ENCODE data around the gene ARRDC3.
"Not testable (repeated sequence)": the region's sequence is repeated elsewhere in the genome, so short reads cannot be mapped to it uniquely, and the experiment has no call there.

The ARRDC3 gene

DNA sequence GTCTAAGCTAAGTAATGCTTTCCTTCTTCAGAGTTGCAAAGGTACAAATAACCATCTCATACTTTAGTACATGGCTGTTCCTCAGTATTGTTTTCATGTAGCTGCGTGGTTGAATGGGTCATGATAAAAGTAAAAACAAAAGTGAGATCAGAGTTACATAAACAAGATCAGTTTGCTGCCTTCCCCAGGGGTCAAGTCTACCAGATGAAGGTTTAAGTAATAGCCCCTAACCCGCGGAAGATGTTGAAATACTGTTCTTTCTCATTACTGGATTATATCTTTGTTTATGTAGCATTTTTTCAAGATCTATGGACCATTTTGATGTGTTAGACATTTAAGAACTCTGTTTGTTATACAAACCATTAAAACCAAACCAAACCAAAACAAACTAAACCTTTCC, 34.1 kb upstream of the ARRDC3 start:
- FAIRE-seq (no peak), DNase-seq (ENCODE audit: insufficient read length, low spot score) (no peak)
- TF ChIP-seq POLR2AphosphoS5 (IDR thresholded peaks at IDR 0.05; ENCODE audit: low read depth, low read length) (no peak), POLR2A (IDR thresholded peaks at IDR 0.05; ENCODE audit: low read depth, low read length) (no peak), POU2F2 (IDR thresholded peaks at IDR 0.05; ENCODE audit: low read depth, low read length) (no peak), PAX5 (IDR thresholded peaks at IDR 0.05; ENCODE audit: insufficient read depth, low read length, severe bottlenecking) (no peak), TAF1 (IDR thresholded peaks at IDR 0.05; ENCODE audit: low read depth, low read length) (no peak), SPI1 (IDR thresholded peaks at IDR 0.05; ENCODE audit: low read depth, low read length) (no peak)

DNA sequence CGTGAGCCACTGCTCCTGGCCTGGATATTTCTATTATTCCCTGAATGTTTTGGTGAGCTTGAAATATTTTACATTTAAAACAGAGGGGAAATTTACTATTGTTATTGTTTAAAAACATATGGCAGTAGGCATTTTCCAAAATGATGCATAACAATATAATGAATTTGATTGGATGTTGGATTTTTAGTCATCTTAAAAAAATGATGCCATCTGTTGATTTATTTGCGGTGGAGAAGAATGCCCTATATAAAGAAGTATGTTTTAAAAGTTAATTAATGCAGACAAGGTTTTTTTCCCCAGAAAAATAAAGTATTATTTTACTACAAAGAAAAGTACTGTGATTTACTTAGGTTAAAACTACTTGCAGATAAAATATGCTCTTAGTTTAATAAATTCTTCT, 33.4 kb upstream of the ARRDC3 start:
- DNase-seq (ENCODE audit: insufficient read length, low spot score) (no peak), FAIRE-seq (no peak)
- TF ChIP-seq TAF1 (IDR thresholded peaks at IDR 0.05; ENCODE audit: low read depth, low read length), result no peak
- TF ChIP-seq PAX5 (IDR thresholded peaks at IDR 0.05; ENCODE audit: insufficient read depth, low read length, severe bottlenecking), result no peak

DNA sequence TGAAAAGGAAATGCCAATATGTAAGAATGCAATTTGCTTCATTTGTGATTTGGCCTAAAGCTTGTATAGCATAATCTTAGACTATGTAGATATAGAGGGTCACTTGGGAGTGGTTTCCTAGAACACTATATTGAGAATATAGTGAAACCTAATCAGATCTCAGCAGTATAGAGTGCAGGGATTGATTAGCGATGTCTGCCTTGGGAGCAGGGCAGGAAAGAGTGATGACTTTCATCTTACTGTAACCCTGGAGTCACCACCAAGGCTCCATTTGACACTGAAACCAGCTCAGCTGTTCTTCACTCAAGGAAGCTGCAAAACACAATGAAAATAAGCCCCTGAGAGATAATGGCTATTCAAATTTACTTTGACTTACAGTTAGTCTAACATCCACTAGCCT, 26.2 kb upstream of the ARRDC3 start:
- no peak for DNase-seq (ENCODE audit: insufficient read length, low spot score)
- no peak for FAIRE-seq
- TF ChIP-seq TAF1 (IDR thresholded peaks at IDR 0.05; ENCODE audit: low read depth, low read length), result no peak
- no peak for TF ChIP-seq POLR2AphosphoS5 (IDR thresholded peaks at IDR 0.05; ENCODE audit: low read depth, low read length)
- TF ChIP-seq PAX5 (IDR thresholded peaks at IDR 0.05; ENCODE audit: insufficient read depth, low read length, severe bottlenecking), result no peak
- no peak for TF ChIP-seq POU2F2 (IDR thresholded peaks at IDR 0.05; ENCODE audit: low read depth, low read length)
- TF ChIP-seq POLR2A (IDR thresholded peaks at IDR 0.05; ENCODE audit: low read depth, low read length), result no peak
- TF ChIP-seq SPI1 (IDR thresholded peaks at IDR 0.05; ENCODE audit: low read depth, low read length), result no peak

DNA sequence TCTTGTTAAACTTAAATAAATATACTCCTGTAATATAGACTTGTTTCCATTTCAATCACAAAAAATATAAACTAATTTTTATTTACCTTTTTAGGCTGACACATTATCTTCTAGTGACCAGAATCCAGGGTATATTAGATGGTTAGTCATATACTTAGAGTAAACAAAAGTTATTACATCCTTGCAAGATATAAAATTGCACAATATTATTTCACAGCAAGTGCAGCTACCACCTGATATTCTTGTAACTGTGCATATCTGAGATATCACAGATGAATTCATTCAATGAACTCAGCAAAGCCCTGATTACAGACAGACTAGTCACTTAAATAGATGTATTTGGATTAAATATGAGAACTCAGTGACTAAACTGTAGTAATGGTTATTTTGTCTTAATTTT, 25.6 kb upstream of the ARRDC3 start:
- DNase-seq (ENCODE audit: insufficient read length, low spot score) (no peak), FAIRE-seq (no peak)
- no peak for TF ChIP-seq PAX5 (IDR thresholded peaks at IDR 0.05; ENCODE audit: insufficient read depth, low read length, severe bottlenecking)
- TF ChIP-seq SPI1 (IDR thresholded peaks at IDR 0.05; ENCODE audit: low read depth, low read length), result no peak
- no peak for TF ChIP-seq POU2F2 (IDR thresholded peaks at IDR 0.05; ENCODE audit: low read depth, low read length)
- TF ChIP-seq TAF1 (IDR thresholded peaks at IDR 0.05; ENCODE audit: low read depth, low read length), result no peak
- no peak for TF ChIP-seq POLR2AphosphoS5 (IDR thresholded peaks at IDR 0.05; ENCODE audit: low read depth, low read length)

DNA sequence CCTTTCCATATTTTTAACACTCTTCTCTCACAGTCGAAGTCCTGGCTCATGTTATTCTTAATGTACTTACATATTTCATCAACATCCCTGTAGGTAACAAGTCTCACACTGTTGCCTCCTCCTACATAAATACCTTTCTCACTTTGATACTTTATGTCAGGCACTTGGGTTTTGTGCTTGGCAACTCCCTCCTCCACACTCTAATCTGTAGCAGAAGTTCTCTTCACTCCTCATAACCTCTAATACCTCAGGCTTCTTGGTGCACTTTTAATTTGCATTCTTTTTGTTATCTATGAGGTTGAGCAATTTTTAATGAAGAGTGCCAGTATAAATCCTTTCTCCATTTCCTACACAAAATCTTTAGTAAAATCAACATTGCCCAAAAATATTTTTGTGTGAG, 24.1 kb upstream of the ARRDC3 start:
- DNase-seq (ENCODE audit: insufficient read length, low spot score) (no peak), FAIRE-seq (no peak)
- no peak for TF ChIP-seq POU2F2 (IDR thresholded peaks at IDR 0.05; ENCODE audit: low read depth, low read length)

DNA sequence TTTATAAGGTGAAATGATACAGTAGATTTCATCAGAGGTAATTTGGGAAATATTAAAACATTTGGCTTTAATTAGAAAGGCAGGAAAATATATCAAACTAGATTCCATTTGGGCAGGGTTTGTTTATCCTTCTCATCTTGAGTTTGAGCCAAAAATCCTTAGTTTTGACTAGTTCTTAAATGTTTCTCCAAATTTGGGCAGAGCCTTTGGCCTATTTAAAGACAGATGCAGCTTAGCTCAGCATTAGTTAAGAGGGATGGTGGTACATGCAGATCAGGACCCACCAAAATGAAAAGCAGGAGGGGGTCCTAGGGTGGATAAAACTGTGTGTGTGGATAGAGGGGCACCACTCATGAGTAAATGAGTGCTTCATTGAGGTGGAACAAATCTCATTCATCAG, 20.3 kb upstream of the ARRDC3 start:
- TF ChIP-seq SPI1 (IDR thresholded peaks at IDR 0.05; ENCODE audit: low read depth, low read length), result no peak
- TF ChIP-seq PAX5 (IDR thresholded peaks at IDR 0.05; ENCODE audit: insufficient read depth, low read length, severe bottlenecking), result no peak
- no peak for TF ChIP-seq TAF1 (IDR thresholded peaks at IDR 0.05; ENCODE audit: low read depth, low read length)
- no peak for TF ChIP-seq POU2F2 (IDR thresholded peaks at IDR 0.05; ENCODE audit: low read depth, low read length)
- no peak for TF ChIP-seq POLR2AphosphoS5 (IDR thresholded peaks at IDR 0.05; ENCODE audit: low read depth, low read length)
- TF ChIP-seq POLR2A (IDR thresholded peaks at IDR 0.05; ENCODE audit: low read depth, low read length), result no peak
- no peak for DNase-seq (ENCODE audit: insufficient read length, low spot score)
- no peak for FAIRE-seq

DNA sequence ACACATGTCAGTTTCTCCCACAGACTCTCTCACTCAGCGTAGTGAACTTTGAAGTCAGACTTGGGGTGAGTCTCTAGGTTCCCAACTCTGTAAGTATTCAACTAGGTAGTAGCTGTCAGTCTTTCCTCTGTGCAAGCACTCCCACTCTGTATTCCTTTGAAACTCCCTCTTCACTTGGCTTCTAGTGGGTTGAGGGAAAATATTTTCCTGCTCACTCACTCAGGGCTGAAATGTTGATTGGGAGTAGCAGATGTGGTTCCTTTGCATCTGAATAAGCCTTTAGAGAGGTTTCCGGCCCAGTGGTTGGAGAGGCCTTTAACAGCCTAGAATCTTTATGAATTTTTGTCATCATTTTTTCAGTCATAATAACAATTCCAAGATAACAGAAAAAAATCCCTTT, 18.1 kb upstream of the ARRDC3 start:
- no peak for DNase-seq (ENCODE audit: insufficient read length, low spot score)
- TF ChIP-seq SPI1 (IDR thresholded peaks at IDR 0.05; ENCODE audit: low read depth, low read length) (no peak), POLR2AphosphoS5 (IDR thresholded peaks at IDR 0.05; ENCODE audit: low read depth, low read length) (no peak), TAF1 (IDR thresholded peaks at IDR 0.05; ENCODE audit: low read depth, low read length) (no peak), POU2F2 (IDR thresholded peaks at IDR 0.05; ENCODE audit: low read depth, low read length) (no peak), POLR2A (IDR thresholded peaks at IDR 0.05; ENCODE audit: low read depth, low read length) (no peak), PAX5 (IDR thresholded peaks at IDR 0.05; ENCODE audit: insufficient read depth, low read length, severe bottlenecking) (no peak)
- no peak for FAIRE-seq

DNA sequence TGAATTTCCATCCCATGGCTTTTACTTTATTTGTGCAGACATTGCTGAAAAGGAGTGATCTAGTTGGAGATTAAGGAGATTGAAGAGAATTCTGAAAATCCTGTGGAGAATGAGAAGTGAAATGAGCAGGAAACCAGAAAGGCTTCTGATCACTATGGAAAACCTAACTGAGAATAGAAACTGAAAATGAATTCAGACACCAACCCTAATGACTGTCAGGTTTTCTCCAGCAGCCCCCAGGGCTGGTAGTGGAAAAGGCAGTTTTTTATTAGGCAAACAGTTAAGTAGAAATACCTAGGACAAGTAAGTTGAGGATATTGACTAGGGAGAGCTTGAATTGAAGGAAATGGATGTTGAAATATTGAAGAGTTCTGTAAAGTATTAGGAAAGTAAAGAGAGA, 14.7 kb upstream of the ARRDC3 start:
- DNase-seq (ENCODE audit: insufficient read length, low spot score) (no peak), FAIRE-seq (no peak)
- TF ChIP-seq POLR2AphosphoS5 (IDR thresholded peaks at IDR 0.05; ENCODE audit: low read depth, low read length), result no peak
- no peak for TF ChIP-seq POU2F2 (IDR thresholded peaks at IDR 0.05; ENCODE audit: low read depth, low read length)
- TF ChIP-seq POLR2A (IDR thresholded peaks at IDR 0.05; ENCODE audit: low read depth, low read length), result no peak
- no peak for TF ChIP-seq TAF1 (IDR thresholded peaks at IDR 0.05; ENCODE audit: low read depth, low read length)
- no peak for TF ChIP-seq PAX5 (IDR thresholded peaks at IDR 0.05; ENCODE audit: insufficient read depth, low read length, severe bottlenecking)

DNA sequence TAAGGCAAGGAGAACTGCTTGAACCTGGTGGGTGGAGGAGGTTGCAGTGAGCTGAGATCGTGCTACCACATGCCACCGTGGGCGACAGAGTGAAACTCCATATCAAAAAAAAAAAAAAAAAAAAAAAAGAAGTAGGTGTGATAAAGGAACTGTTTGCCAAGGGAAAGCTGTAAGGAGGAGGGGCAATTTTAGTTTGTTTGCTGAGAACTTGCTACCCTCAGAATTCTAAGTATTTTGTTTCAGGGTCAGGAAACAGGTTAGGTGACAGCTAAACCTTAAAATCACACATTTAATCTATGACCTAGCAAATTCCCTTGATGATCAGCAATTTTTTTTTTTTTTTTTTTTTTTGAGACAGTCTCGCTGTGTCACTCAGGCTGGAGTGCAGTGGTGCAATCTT, 7.2 kb upstream of the ARRDC3 start:
- no peak for DNase-seq (ENCODE audit: insufficient read length, low spot score)

DNA sequence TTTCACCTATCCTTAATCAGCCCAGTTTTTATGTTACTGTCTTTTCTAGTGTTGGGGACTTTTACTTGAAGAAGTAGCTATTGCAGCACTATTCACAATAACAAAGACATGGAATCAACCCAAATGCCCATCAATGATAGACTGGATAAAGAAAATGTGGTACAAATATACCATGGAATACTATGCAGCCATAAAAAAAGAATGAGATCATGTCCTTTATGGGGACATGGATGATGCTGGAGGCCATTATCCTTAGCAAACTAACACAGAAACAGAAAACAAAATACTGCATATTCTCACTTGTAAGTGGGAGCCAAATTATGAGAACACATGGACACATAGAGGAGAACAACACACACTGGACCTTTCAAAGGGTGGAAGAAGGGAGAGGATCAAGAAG, 6.4 kb upstream of the ARRDC3 start:
- DNase-seq (ENCODE audit: insufficient read length, low spot score); FAIRE-seq: not testable (repeated sequence)

More for the DNA sequence above, 7.2 kb upstream of the ARRDC3 start:
- TF ChIP-seq POLR2A (IDR thresholded peaks at IDR 0.05; ENCODE audit: low read depth, low read length) (no peak), TAF1 (IDR thresholded peaks at IDR 0.05; ENCODE audit: low read depth, low read length) (no peak), POLR2AphosphoS5 (IDR thresholded peaks at IDR 0.05; ENCODE audit: low read depth, low read length) (no peak), PAX5 (IDR thresholded peaks at IDR 0.05; ENCODE audit: insufficient read depth, low read length, severe bottlenecking) (no peak), POU2F2 (IDR thresholded peaks at IDR 0.05; ENCODE audit: low read depth, low read length) (no peak), SPI1 (IDR thresholded peaks at IDR 0.05; ENCODE audit: low read depth, low read length) (no peak)
- no peak for FAIRE-seq

DNA sequence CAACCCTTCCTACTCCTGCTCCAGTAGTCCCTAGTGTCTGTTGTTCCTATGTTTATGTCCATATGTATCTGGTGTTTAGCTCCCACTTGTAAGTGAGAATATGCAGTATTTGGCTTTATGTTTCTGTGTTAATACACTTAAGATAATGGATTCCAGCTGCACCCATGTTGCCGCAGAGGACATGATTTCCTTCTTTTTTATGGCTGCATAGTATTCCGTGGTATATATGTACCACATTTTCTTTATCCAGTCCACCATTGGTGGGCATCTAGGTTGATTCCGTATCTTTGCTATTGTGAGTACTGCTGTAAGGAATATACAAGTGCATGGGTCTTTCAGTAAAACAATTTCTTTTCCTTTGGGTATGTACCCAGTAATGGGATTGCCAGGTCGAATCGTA, 5.2 kb upstream of the ARRDC3 start:
- TF ChIP-seq POLR2A (IDR thresholded peaks at IDR 0.05; ENCODE audit: low read depth, low read length), result no peak
- TF ChIP-seq PAX5 (IDR thresholded peaks at IDR 0.05; ENCODE audit: insufficient read depth, low read length, severe bottlenecking), result no peak
- no peak for DNase-seq (ENCODE audit: insufficient read length, low spot score)
- FAIRE-seq, result no peak

Data from GM12891 (cell line).